ENCODE measurements around the gene SEZ6L.

Gene SEZ6L

DNA sequence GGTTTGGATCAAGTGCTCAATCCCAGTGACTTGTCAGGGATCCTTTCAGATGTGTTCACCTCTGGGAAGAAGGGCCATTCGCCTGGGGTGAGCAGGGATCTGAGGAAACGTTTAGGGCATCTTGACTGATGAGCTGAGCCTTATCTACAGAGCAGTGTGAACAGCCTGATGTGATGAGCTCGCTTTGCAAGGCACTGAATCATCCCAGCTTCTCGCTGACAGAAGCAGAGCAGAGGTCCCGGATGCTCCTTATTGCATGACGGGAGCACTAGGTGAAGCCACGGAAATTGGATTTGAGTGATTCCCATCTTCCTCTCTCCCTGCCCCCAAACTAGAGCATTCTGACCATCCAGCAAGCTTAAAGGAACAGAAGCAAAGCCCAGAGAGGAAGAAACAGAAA lies 46.5 kb downstream of the SEZ6L start:
- Histone ChIP-seq H3K4me1 (ENCODE audit: insufficient read depth, poor library complexity, severe bottlenecking) (no peaks in the 10 kb centered on the region), H3K27me3 (ENCODE audit: insufficient read depth, poor library complexity, severe bottlenecking) (peaks cover 11% of the 10 kb centered on the region), H3K27ac (ENCODE audit: poor library complexity, severe bottlenecking) (no peak overlapping the region), H3K9me3 (ENCODE audit: severe bottlenecking) (no peaks in the 10 kb centered on the region), H3K4me3 (ENCODE audit: severe bottlenecking) (no peak overlapping the region), H3K36me3 (ENCODE audit: low read depth) (no peaks in the 10 kb centered on the region)
- DNase-seq (ENCODE audit: low spot score) (no peak), ATAC-seq (ENCODE audit: low read depth) (no peak)
- TF ChIP-seq, protein P1, sequence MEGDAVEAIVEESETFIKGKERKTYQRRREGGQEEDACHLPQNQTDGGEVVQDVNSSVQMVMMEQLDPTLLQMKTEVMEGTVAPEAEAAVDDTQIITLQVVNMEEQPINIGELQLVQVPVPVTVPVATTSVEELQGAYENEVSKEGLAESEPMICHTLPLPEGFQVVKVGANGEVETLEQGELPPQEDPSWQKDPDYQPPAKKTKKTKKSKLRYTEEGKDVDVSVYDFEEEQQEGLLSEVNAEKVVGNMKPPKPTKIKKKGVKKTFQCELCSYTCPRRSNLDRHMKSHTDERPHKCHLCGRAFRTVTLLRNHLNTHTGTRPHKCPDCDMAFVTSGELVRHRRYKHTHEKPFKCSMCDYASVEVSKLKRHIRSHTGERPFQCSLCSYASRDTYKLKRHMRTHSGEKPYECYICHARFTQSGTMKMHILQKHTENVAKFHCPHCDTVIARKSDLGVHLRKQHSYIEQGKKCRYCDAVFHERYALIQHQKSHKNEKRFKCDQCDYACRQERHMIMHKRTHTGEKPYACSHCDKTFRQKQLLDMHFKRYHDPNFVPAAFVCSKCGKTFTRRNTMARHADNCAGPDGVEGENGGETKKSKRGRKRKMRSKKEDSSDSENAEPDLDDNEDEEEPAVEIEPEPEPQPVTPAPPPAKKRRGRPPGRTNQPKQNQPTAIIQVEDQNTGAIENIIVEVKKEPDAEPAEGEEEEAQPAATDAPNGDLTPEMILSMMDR (IDR thresholded peaks at IDR 0.05; ENCODE audit: poor library complexity, severe bottlenecking): no peak

- Histone ChIP-seq H3K4me1 (ENCODE audit: insufficient read depth, poor library complexity, severe bottlenecking) (no peaks in the 10 kb centered on the region), H3K27me3 (ENCODE audit: insufficient read depth, poor library complexity, severe bottlenecking) (peaks cover 3% of the 10 kb centered on the region), H3K9me3 (ENCODE audit: severe bottlenecking) (no peaks in the 10 kb centered on the region), H3K27ac (ENCODE audit: poor library complexity, severe bottlenecking) (no peak overlapping the region), H3K4me3 (ENCODE audit: severe bottlenecking) (no peak overlapping the region), H3K36me3 (ENCODE audit: low read depth) (no peaks in the 10 kb centered on the region)
- DNase-seq (ENCODE audit: low spot score): no peak
- TF ChIP-seq, protein P1 (IDR thresholded peaks at IDR 0.05; ENCODE audit: poor library complexity, severe bottlenecking): no peak
- ATAC-seq (ENCODE audit: low read depth): no peak
Observed at GRCh38 chr22:26225207-26225606, 55.9 kb downstream of the SEZ6L start.

GRCh38 chr22:26226538-26227297 lies 57.5 kb downstream of the SEZ6L start:
- TF ChIP-seq, protein P1 (IDR thresholded peaks at IDR 0.05; ENCODE audit: poor library complexity, severe bottlenecking): no peak
- no peaks in the 10 kb centered on the region for H3K4me1 ChIP-seq (ENCODE audit: insufficient read depth, poor library complexity, severe bottlenecking)
- no peak overlapping the region for H3K27ac ChIP-seq (ENCODE audit: poor library complexity, severe bottlenecking)
- peaks cover 3% of the 10 kb centered on the region for H3K27me3 ChIP-seq (ENCODE audit: insufficient read depth, poor library complexity, severe bottlenecking)
- H3K9me3 ChIP-seq (ENCODE audit: severe bottlenecking): no peaks in the 10 kb centered on the region
- no peaks in the 10 kb centered on the region for H3K36me3 ChIP-seq (ENCODE audit: low read depth)
- DNase-seq (ENCODE audit: low spot score) (no peak), ATAC-seq (ENCODE audit: low read depth) (no peak)
- H3K4me3 ChIP-seq (ENCODE audit: severe bottlenecking): no peak overlapping the region

DNA sequence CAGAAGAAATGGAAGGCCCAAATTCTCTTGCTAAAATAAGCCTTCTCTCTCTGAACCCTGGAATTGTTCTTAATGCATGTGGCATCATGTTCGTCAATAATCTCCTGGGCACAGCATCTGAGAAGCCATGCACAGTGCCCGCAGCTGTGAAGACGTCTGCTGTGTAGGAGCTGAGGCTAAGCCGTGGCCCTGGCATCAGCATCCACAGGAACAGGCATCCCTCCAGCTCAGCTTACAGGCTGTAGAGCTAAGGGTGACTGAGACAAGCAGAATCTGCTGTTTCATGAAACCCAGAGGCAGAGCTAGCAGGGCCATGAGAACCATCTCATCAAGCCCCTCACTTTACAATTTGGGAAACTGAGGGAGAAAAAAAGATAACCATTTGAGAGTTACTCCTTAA lies 60.6 kb downstream of the SEZ6L start:
- Histone ChIP-seq H3K27ac (ENCODE audit: poor library complexity, severe bottlenecking) (no peak overlapping the region), H3K36me3 (ENCODE audit: low read depth) (no peaks in the 10 kb centered on the region), H3K27me3 (ENCODE audit: insufficient read depth, poor library complexity, severe bottlenecking) (no peaks in the 10 kb centered on the region), H3K4me1 (ENCODE audit: insufficient read depth, poor library complexity, severe bottlenecking) (no peaks in the 10 kb centered on the region), H3K4me3 (ENCODE audit: severe bottlenecking) (no peak overlapping the region), H3K9me3 (ENCODE audit: severe bottlenecking) (no peaks in the 10 kb centered on the region)
- DNase-seq (ENCODE audit: low spot score) (no peak), ATAC-seq (ENCODE audit: low read depth) (no peak)
- TF ChIP-seq, protein P1 (IDR thresholded peaks at IDR 0.05; ENCODE audit: poor library complexity, severe bottlenecking): no peak

DNA sequence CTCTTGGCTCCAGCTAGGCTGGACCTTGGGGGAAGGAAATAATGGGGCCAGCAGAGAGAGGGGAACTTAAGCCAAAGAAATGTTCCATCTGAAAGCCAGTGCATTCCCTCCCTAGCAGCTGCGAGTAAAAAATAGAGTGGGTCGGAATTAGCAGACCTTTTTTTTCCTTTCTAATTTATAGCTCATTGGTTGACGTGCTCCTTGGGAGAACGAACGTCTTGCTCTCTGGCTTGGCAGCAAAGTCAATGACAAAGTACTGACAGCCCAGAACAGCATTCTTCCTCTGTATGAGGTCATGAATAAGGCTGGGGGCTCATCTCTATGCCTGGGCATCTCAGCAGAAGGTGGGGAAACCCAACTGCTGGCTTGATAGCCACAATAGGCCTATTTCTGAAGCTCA lies 65.0 kb downstream of the SEZ6L start:
- TF ChIP-seq, protein P1 (IDR thresholded peaks at IDR 0.05; ENCODE audit: poor library complexity, severe bottlenecking): no peak
- DNase-seq (ENCODE audit: low spot score) (no peak), ATAC-seq (ENCODE audit: low read depth) (no peak)
- Histone ChIP-seq H3K27ac (ENCODE audit: poor library complexity, severe bottlenecking) (no peak overlapping the region), H3K27me3 (ENCODE audit: insufficient read depth, poor library complexity, severe bottlenecking) (no peaks in the 10 kb centered on the region), H3K4me1 (ENCODE audit: insufficient read depth, poor library complexity, severe bottlenecking) (no peaks in the 10 kb centered on the region), H3K9me3 (ENCODE audit: severe bottlenecking) (no peaks in the 10 kb centered on the region), H3K36me3 (ENCODE audit: low read depth) (no peaks in the 10 kb centered on the region), H3K4me3 (ENCODE audit: severe bottlenecking) (no peak overlapping the region)
